WTC11 (cell line): ENCODE results near the gene PXYLP1. TPM values are rescaled to one million over a fixed set of nuclear protein-coding genes. Genes with fewer than 3 reads are reported as not detected.

ENCODE experiments used
- ATAC-seq: fragments of 200-7000 bp; cut with Tn5 transposase; 2 replicates; pipeline ENCODE4 v1.10.0; 2021; ENCODE audit warnings: mild to moderate bottlenecking, moderate library complexity
- CTCF ChIA-PET: fragments of 300-600 bp; sonication (Branson Sonifier 250); formaldehyde crosslinking; loops from one replicate; lab custom pipeline; 2021; ENCODE audit warnings: antibody characterized with exemption; lab: Charles Lee
- POLR2A ChIA-PET: fragments of 350-600 bp; sonication (Branson Sonifier 250); formaldehyde crosslinking; loops from one replicate; lab custom pipeline; 2021; ENCODE audit warnings: antibody characterized with exemption; lab: Charles Lee
- DNase-seq: peaks from one replicate; pipeline ENCODE4 v3.0.0; 2021; ENCODE audit warnings: low spot score
- H3K27ac Mint-ChIP-seq: 2 replicates; pipeline ENCODE4 v1.8.0; 2021; ENCODE audit warnings: mixed read lengths
- H3K27me3 Mint-ChIP-seq: 2 replicates; pipeline ENCODE4 v1.8.0; 2021; ENCODE audit warnings: low read depth, mild to moderate bottlenecking, moderate library complexity, mixed read lengths
- H3K36me3 Mint-ChIP-seq: 2 replicates; pipeline ENCODE4 v1.8.0; 2021; ENCODE audit warnings: mixed read lengths
- H3K4me1 Mint-ChIP-seq: 2 replicates; pipeline ENCODE4 v1.8.0; 2022; ENCODE audit warnings: mixed read lengths
- H3K4me3 Mint-ChIP-seq: 2 replicates; pipeline ENCODE4 v1.8.0; 2021; ENCODE audit warnings: mild to moderate bottlenecking, moderate library complexity, mixed read lengths
- H3K9me3 Mint-ChIP-seq: 2 replicates; pipeline ENCODE4 v1.8.0; 2021; ENCODE audit warnings: mixed read lengths
- CBFB ChIP-seq: sonication (generic); formaldehyde crosslinking; IDR thresholded peaks from 2 replicates; pipeline ENCODE4 v1.8.1; 2022; ENCODE audit warnings: mild to moderate bottlenecking, low read depth, missing genetic modification reagents
- CREB1 ChIP-seq: sonication (generic); formaldehyde crosslinking; IDR thresholded peaks from 2 replicates; pipeline ENCODE4 v1.8.0; 2023; ENCODE audit warnings: mild to moderate bottlenecking, missing genetic modification reagents
- E2F5 ChIP-seq: sonication (generic); formaldehyde crosslinking; IDR thresholded peaks from 2 replicates; pipeline ENCODE4 v1.8.1; 2022; ENCODE audit warnings: mild to moderate bottlenecking, moderate library complexity, missing genetic modification reagents
- EMX1 ChIP-seq: fragments of 250-450 bp; sonication (Bioruptor Pico); IDR thresholded peaks from 2 replicates; pipeline ENCODE4 v1.8.0; 2021; ENCODE audit warnings: mild to moderate bottlenecking
- FOXJ3 ChIP-seq: sonication (generic); formaldehyde crosslinking; IDR thresholded peaks from 2 replicates; pipeline ENCODE4 v1.9.0; 2021; ENCODE audit warnings: missing genetic modification reagents, mild to moderate bottlenecking, borderline replicate concordance
- FOXK1 ChIP-seq: sonication (generic); formaldehyde crosslinking; IDR thresholded peaks from 2 replicates; pipeline ENCODE4 v1.8.0; 2022; ENCODE audit warnings: mild to moderate bottlenecking, moderate library complexity, missing genetic modification reagents
- GRHL2 ChIP-seq: fragments of 250-450 bp; sonication (Bioruptor Pico); IDR thresholded peaks from 2 replicates; pipeline ENCODE4 v1.8.0; 2022; ENCODE audit warnings: mild to moderate bottlenecking, moderate library complexity; ENCODE audit not compliant: insufficient replicate concordance, severe bottlenecking
- IRF1 ChIP-seq: sonication (generic); formaldehyde crosslinking; IDR thresholded peaks from 2 replicates; pipeline ENCODE4 v1.8.0; 2023; ENCODE audit warnings: missing genetic modification reagents
- JUN ChIP-seq: sonication (generic); formaldehyde crosslinking; IDR thresholded peaks from 2 replicates; pipeline ENCODE4 v1.8.0; 2023; ENCODE audit warnings: mild to moderate bottlenecking, missing genetic modification reagents
- MYBL2 ChIP-seq: sonication (generic); formaldehyde crosslinking; IDR thresholded peaks from 2 replicates; pipeline ENCODE4 v1.8.1; 2023; ENCODE audit warnings: mild to moderate bottlenecking, moderate library complexity, missing genetic modification reagents
- NFE2L1 ChIP-seq: sonication (generic); formaldehyde crosslinking; IDR thresholded peaks from 2 replicates; pipeline ENCODE4 v1.8.1; 2023; ENCODE audit warnings: missing genetic modification reagents
- NR1H2 ChIP-seq: sonication (generic); formaldehyde crosslinking; IDR thresholded peaks from 2 replicates; pipeline ENCODE4 v1.9.0; 2021; ENCODE audit warnings: mild to moderate bottlenecking, moderate library complexity, missing genetic modification reagents
- RELA ChIP-seq: sonication (generic); formaldehyde crosslinking; IDR thresholded peaks from 2 replicates; pipeline ENCODE4 v1.8.1; 2022; ENCODE audit warnings: missing genetic modification reagents, mild to moderate bottlenecking, borderline replicate concordance
- SOX15 ChIP-seq: fragments of 250-450 bp; sonication (Bioruptor Pico); IDR thresholded peaks from 2 replicates; pipeline ENCODE4 v1.9.0; 2021; ENCODE audit warnings: mild to moderate bottlenecking
- TCF7 ChIP-seq: sonication (generic); formaldehyde crosslinking; IDR thresholded peaks from 2 replicates; pipeline ENCODE4 v1.8.0; 2022; ENCODE audit warnings: mild to moderate bottlenecking, low read depth, missing genetic modification reagents, moderate library complexity
- TP53 ChIP-seq: sonication (generic); formaldehyde crosslinking; IDR thresholded peaks from 2 replicates; pipeline ENCODE4 v1.8.1; 2023; ENCODE audit warnings: mild to moderate bottlenecking, missing genetic modification reagents
- ZNF317 ChIP-seq: sonication (generic); formaldehyde crosslinking; IDR thresholded peaks from 2 replicates; pipeline ENCODE4 v1.8.1; 2023; ENCODE audit warnings: low read depth, mild to moderate bottlenecking, moderate library complexity, missing genetic modification reagents, borderline replicate concordance
- ZNF423 ChIP-seq: fragments of 250-450 bp; sonication (Bioruptor Pico); IDR thresholded peaks from 2 replicates; pipeline ENCODE4 v2.1.2; 2022; ENCODE audit warnings: mild to moderate bottlenecking, moderate library complexity
- ZSCAN18 ChIP-seq: fragments of 250-450 bp; sonication (Bioruptor Pico); IDR thresholded peaks from 2 replicates; pipeline ENCODE4 v2.1.2; 2022; ENCODE audit warnings: mild to moderate bottlenecking, moderate library complexity
- total RNA-seq: library from RNA; stranded (reverse); gene quantifications from 3 replicates; pipeline ENCODE4 v1.2.3, GENCODE V29; 2021
- TF ChIP-seq, protein P1 (sequence below): sonication (generic); formaldehyde crosslinking; IDR thresholded peaks from 2 replicates; pipeline ENCODE4 v1.8.1; 2023; ENCODE audit warnings: mild to moderate bottlenecking, missing genetic modification reagents
- TF ChIP-seq, protein P2 (sequence below): sonication (generic); formaldehyde crosslinking; IDR thresholded peaks from 2 replicates; pipeline ENCODE4 v1.8.1; 2022; ENCODE audit warnings: low read depth, mild to moderate bottlenecking, moderate library complexity, missing genetic modification reagents, borderline replicate concordance
- TF ChIP-seq, protein P3 (sequence below): sonication (generic); formaldehyde crosslinking; IDR thresholded peaks from 2 replicates; pipeline ENCODE4 v1.8.1; 2023; ENCODE audit warnings: mild to moderate bottlenecking, missing genetic modification reagents

PXYLP1 gene
- total RNA-seq, 1 experiment from 2014 or later, result 20.1 TPM

GRCh38 chr3:141260630-141260927, 29.0 kb downstream of the PXYLP1 start (continued):
- no peak for TF ChIP-seq NFE2L1 (CRISPR knock-in tag)
- no peak for TF ChIP-seq TCF7 (CRISPR knock-in tag)
- TF ChIP-seq NR1H2 (CRISPR knock-in tag), result no peak
- no peak for TF ChIP-seq CBFB (CRISPR knock-in tag)
- no peak for TF ChIP-seq TP53
- TF ChIP-seq IRF1, result no peak

DNA sequence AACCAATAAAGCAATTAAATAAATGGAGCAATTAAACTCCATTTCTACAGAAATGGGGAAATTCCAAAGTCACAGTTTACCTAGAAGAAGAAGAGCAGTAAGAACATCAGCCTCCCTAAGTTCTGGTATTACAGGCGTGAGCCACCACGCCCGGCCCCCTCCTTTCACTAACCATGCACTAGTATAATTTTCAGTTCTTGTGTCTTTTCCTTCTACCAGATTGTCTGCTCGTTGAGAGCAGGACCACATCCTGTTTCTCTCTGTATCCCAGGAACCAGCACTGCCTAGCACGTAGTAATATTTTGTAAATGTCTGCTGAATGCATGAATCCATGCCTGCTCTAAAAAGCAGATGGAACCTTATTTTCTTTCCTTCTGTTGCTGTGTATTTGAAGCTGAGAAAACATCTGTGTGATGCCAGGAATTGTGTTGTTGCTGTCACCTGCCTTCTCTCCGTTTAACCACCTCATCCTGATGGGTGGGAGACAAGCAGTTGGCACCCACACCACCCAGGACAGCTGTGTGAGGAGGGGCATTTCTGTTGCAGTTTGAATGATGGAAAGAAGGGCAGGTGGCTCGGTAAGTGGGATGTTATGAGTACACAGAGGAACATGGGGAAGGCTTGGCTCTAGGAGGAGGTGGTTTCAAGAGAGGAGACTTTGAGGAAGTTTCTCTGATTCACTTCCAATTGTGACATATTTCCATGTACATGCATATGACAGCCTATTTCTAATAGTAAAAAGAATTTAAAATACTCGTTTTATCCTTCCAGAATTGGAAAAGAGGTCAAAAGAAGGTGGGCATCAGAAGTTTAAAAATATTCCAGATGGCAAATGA, 30.1 kb downstream of the PXYLP1 start:
- H3K4me1 Mint-ChIP-seq, result 0 out of 2 replicates have a peak, but pooled peaks cover under 1% of the 10 kb centered on the region
- H3K9me3 Mint-ChIP-seq, result no peaks in the 10 kb centered on the region
- peaks cover 9% of the 10 kb centered on the region for H3K36me3 Mint-ChIP-seq
- ChIA-PET CTCF (no interaction called here), POLR2A (no interaction called here)
- DNase-seq, result no peak
- no peak overlapping the region for H3K27ac Mint-ChIP-seq
- no peak for ATAC-seq
- no peaks in the 10 kb centered on the region for H3K27me3 Mint-ChIP-seq
- H3K4me3 Mint-ChIP-seq, result no peak overlapping the region
- no peak for TF ChIP-seq GRHL2 (CRISPR knock-in tag)
- TF ChIP-seq FOXJ3 (CRISPR knock-in tag), result no peak
- TF ChIP-seq, protein P1, sequence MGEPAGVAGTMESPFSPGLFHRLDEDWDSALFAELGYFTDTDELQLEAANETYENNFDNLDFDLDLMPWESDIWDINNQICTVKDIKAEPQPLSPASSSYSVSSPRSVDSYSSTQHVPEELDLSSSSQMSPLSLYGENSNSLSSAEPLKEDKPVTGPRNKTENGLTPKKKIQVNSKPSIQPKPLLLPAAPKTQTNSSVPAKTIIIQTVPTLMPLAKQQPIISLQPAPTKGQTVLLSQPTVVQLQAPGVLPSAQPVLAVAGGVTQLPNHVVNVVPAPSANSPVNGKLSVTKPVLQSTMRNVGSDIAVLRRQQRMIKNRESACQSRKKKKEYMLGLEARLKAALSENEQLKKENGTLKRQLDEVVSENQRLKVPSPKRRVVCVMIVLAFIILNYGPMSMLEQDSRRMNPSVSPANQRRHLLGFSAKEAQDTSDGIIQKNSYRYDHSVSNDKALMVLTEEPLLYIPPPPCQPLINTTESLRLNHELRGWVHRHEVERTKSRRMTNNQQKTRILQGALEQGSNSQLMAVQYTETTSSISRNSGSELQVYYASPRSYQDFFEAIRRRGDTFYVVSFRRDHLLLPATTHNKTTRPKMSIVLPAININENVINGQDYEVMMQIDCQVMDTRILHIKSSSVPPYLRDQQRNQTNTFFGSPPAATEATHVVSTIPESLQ (CRISPR knock-in tag), result no peak
- no peak for TF ChIP-seq CREB1 (CRISPR knock-in tag)

DNA sequence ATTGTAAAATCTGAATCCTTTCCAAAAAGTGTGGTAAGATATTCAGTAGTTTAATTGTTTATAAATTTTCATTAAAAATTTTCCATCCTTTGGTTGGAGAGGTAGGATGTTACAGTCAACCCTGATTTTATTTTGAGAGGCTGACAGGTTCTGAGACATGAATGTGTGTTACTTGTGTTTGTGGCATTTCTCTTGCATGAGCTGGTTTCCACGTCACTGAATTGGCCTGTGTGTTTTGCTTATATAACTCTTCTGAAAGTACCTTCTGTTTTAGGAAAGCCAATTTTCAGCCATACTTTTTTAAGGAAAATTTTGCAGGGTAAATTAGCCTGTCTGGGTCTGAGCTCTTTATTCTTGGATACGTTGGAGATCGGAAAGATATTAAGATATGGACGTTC, 30.7 kb downstream of the PXYLP1 start:
- Mint-ChIP-seq H3K27me3 (no peaks in the 10 kb centered on the region), H3K9me3 (no peaks in the 10 kb centered on the region), H3K27ac (no peak overlapping the region), H3K4me1 (0 out of 2 replicates have a peak, but pooled peaks cover 4% of the 10 kb centered on the region), H3K36me3 (peaks cover 9% of the 10 kb centered on the region), H3K4me3 (no peak overlapping the region)
- POLR2A ChIA-PET, result no interaction called here
- ATAC-seq (no peak), DNase-seq (no peak)
- no peak for TF ChIP-seq ZSCAN18 (CRISPR knock-in tag)
- CTCF ChIA-PET, result no interaction called here

GRCh38 chr3:141266186-141266585, 34.6 kb downstream of the PXYLP1 start:
- peaks cover 7% of the 10 kb centered on the region for H3K36me3 Mint-ChIP-seq
- 0 out of 2 replicates have a peak, but pooled peaks cover 4% of the 10 kb centered on the region for H3K4me1 Mint-ChIP-seq
- DNase-seq (no peak), ATAC-seq (no peak)
- H3K9me3 Mint-ChIP-seq, result no peaks in the 10 kb centered on the region
- ChIA-PET CTCF (interaction anchor here (0.6 to 1.7 kb wide), 4 partner anchors 35 to 165 kb away, joined by 3 to 6 read pairs (median 4); partner anchors contain the start of gene PXYLP1), POLR2A (no interaction called here)
- H3K27me3 Mint-ChIP-seq, result no peaks in the 10 kb centered on the region
- no peak overlapping the region for H3K27ac Mint-ChIP-seq
- H3K4me3 Mint-ChIP-seq, result no peak overlapping the region
- TF ChIP-seq TCF7 (CRISPR knock-in tag), result no peak
- no peak for TF ChIP-seq MYBL2 (CRISPR knock-in tag)
- no peak for TF ChIP-seq JUN (CRISPR knock-in tag)
- TF ChIP-seq, protein P2, sequence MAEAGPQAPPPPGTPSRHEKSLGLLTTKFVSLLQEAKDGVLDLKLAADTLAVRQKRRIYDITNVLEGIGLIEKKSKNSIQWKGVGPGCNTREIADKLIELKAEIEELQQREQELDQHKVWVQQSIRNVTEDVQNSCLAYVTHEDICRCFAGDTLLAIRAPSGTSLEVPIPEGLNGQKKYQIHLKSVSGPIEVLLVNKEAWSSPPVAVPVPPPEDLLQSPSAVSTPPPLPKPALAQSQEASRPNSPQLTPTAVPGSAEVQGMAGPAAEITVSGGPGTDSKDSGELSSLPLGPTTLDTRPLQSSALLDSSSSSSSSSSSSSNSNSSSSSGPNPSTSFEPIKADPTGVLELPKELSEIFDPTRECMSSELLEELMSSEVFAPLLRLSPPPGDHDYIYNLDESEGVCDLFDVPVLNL (CRISPR knock-in tag), result no peak
- TF ChIP-seq EMX1 (CRISPR knock-in tag), result no peak
- TF ChIP-seq ZNF423 (CRISPR knock-in tag), result no peak
- no peak for TF ChIP-seq FOXK1 (CRISPR knock-in tag)
- no peak for TF ChIP-seq ZNF317
- TF ChIP-seq SOX15, result no peak
- TF ChIP-seq RELA, result no peak
- TF ChIP-seq CBFB (CRISPR knock-in tag), result no peak
- TF ChIP-seq, protein P3, sequence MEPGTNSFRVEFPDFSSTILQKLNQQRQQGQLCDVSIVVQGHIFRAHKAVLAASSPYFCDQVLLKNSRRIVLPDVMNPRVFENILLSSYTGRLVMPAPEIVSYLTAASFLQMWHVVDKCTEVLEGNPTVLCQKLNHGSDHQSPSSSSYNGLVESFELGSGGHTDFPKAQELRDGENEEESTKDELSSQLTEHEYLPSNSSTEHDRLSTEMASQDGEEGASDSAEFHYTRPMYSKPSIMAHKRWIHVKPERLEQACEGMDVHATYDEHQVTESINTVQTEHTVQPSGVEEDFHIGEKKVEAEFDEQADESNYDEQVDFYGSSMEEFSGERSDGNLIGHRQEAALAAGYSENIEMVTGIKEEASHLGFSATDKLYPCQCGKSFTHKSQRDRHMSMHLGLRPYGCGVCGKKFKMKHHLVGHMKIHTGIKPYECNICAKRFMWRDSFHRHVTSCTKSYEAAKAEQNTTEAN (CRISPR knock-in tag), result no peak
- TF ChIP-seq E2F5 (CRISPR knock-in tag), result no peak
